Epithelial cell of esophagus (primary cell): ENCODE measurements around the gene PCIF1.
A peak's percentile ranks its signal among the peaks of the same experiment; 100 is the strongest.

Experiments used
- DNase-seq: peaks from one replicate; pipeline ENCODE4 v3.0.0; 2010; ENCODE audit warnings: low read depth
- H3K4me3 ChIP-seq: 2 replicates; pipeline ENCODE4 v1.5.1; 2011; ENCODE audit warnings: mild to moderate bottlenecking, low read length, control low read depth
- TF ChIP-seq, protein P1 (sequence below): IDR thresholded peaks from 2 replicates; pipeline ENCODE4 v1.5.1; 2011; ENCODE audit warnings: low read depth, mild to moderate bottlenecking, low read length, control low read depth, inconsistent platforms; ENCODE audit not compliant: insufficient read depth; ENCODE audit errors: missing control alignments

Gene PCIF1

DNA sequence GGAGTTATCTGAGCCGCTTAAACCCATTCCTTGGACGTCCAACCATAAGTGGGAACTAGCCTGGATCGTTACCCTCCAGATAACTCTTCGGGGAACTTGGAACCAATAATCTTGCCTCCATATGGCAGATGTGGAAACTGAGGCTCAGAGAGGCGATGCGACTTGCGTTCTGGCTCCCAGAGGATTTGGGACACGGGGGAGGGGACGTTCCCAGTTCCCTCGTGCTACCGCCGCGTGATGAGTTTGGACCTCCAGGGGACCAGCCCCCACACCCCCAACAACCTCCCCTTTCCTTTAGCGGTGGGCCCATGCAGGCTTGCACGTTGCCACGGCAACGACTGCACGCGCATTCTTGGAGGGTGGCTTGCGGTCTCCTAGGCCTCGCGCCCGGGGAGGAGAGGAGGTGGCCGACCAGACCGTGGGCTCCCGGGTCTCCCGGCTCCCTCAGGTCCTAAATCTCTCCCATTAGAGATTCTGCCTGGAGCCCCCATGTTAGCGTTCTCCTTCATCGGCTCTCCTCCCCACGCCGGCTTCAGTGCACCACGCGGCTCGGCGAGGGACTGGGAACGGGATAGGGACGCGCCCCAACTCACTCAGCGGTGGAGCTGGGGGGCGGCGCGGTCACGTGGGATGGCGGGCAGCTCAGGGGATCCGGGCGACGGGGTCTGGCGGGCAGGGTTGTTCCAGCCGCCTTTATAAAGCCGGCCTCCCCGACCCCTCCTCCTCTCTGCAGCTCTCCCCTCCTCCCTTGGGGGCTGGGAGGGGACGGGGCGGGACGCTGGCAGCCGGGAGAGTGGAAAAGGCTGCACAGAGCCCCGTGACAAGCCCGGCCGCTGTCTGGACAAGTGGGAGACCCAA, 22.8 kb upstream of the PCIF1 start, which contains the start of gene PLTP:
PLTP (minus strand) TSS at position 670 of the 858 bp plus-strand sequence. CDS start 703 bp downstream, outside the sequence.
- DNase-seq = peak; percentile 72
- TF ChIP-seq, protein P1, sequence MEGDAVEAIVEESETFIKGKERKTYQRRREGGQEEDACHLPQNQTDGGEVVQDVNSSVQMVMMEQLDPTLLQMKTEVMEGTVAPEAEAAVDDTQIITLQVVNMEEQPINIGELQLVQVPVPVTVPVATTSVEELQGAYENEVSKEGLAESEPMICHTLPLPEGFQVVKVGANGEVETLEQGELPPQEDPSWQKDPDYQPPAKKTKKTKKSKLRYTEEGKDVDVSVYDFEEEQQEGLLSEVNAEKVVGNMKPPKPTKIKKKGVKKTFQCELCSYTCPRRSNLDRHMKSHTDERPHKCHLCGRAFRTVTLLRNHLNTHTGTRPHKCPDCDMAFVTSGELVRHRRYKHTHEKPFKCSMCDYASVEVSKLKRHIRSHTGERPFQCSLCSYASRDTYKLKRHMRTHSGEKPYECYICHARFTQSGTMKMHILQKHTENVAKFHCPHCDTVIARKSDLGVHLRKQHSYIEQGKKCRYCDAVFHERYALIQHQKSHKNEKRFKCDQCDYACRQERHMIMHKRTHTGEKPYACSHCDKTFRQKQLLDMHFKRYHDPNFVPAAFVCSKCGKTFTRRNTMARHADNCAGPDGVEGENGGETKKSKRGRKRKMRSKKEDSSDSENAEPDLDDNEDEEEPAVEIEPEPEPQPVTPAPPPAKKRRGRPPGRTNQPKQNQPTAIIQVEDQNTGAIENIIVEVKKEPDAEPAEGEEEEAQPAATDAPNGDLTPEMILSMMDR = no peak
- H3K4me3 ChIP-seq = peak within 1 kb of the TSS; percentile 71

DNA sequence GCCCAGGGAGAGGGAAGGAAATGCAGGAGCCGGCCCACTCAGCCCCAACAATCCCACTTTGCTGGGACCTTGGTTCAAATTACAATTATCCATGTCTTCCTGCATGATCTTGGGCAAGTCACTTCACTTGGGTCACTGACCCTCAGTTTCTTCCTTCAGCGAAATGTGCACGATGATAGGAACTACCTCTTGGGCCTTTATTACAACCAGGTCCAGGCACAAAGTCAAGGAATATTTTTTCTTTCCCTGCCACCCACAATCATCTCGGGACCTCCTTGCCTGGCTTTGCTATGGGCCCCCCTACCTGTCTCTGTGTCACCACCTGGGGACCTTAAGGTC, 22.2 kb upstream of the PCIF1 start:
- TF ChIP-seq, protein P1 = no peak
- no peak for DNase-seq
- peak overlapping the region; percentile 71 for H3K4me3 ChIP-seq

DNA sequence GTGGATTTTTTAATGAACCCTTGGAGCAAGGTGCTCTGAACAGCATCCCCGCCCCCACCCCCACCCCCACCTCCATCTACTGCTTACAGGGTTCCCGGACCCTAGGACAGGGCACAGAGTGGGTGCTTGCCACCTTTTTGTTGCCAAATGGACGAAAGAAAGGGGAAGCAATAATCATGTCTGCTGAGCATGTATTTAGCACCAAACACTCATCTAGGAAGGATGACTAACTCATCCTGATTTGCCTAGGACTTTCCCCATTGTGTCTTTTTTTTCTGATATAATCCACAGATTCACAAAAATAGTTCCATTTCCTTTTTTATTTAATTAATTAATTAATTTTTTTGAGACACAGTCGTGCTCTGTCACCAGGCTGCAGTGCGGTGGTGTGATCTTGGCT, 21.4 kb upstream of the PCIF1 start:
- peak; percentile 51 for DNase-seq
- TF ChIP-seq, protein P1 = no peak
- no peak overlapping the region for H3K4me3 ChIP-seq

DNA sequence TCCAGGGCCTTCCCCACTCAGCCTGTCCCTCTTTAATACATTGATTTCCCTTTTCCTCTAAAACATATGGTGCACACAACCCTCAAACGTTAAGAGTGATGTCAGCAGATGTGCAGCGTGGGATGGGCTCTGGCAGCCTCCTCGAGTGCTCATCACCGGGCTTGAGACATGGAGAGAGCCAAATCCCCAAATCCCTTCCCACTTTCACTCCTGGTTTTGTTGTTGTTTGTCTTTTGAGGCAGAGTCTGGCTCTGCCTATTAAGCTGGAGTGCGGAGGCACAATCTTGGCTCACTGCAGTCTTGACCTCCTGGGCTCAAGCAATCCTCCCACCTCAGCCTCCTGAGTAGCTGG, 16.7 kb upstream of the PCIF1 start:
- no peak overlapping the region for H3K4me3 ChIP-seq
- TF ChIP-seq, protein P1 = no peak
- no peak for DNase-seq

DNA sequence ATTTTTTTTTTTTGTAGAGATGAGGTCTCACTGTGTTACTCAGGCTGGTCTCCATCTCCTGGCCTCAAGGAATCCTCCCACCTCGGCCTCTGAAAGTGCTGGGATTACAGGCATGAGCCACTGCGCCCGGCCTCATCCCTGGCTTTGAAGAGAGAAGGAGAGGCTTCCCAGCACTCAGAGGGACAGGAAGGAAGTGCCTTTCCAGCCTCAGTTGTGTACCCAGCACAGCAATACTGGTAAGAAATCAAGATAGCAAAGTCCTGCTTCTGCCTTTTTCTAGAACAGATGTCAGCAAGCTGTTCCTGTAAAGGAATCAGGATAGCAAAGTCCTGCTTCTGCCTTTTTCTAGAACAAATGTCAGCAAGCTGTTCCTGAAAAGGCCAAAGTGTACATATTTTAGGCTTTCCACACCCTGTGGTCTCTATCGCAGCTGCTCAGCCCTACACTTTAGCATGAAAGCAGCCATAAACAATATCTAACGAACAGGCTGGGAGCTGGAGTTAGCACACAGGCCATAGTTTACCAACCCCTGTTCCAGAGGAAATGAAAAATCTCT, 16.2 kb upstream of the PCIF1 start:
- TF ChIP-seq, protein P1 = no peak
- DNase-seq = no peak
- no peak overlapping the region for H3K4me3 ChIP-seq

DNA sequence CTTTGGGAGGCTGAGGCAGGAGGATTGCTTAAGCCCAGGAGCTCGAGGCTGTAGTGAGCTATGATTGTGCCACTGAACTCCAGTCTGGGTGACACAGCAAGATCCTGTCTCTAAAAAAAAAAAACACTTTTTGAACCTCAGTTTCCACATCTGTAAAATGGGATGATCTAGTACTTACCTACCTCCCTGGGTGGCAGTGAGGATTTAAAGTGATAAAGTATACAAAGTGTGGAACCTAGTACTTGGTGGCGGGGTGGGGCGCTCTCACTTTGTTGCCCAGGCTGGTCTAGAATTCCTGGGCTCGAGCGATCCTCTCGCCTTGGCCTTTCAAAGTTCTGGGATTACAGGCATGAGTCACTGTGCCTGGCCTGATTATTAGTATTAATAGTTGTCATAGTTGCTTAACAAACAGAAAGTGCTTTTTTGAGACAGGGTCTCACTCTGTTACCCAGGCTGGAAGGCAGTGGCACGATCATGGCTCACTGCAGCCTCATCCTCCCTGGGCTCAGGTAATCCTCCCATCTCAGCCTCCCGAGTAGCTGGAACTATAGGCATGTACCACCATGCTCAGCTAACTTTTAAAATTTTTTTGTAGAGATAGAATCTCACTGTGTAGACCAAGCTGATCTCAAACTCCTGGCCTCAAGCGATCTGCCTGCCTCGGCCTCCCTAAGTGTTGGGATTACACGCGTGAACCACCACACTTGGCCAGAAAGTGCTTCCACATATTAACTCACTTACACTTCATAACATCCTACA, 15.5 kb upstream of the PCIF1 start:
- peak; percentile 35 for DNase-seq
- H3K4me3 ChIP-seq = no peak overlapping the region
- TF ChIP-seq, protein P1 = no peak
